Endodermal cell (in vitro differentiated cells): ENCODE measurements around the gene TBCD. TPM values are rescaled to one million over a fixed set of nuclear protein-coding genes. Genes with fewer than 3 reads are reported as not detected.
A peak's percentile ranks its signal among the peaks of the same experiment; 100 is the strongest.

ENCODE experiments used
- DNase-seq: peaks from one replicate; pipeline ENCODE4 v3.0.0-alpha.2; 2017
- H3K27ac ChIP-seq: 2 replicates; pipeline ENCODE4 v1.5.1; 2013; ENCODE audit warnings: mild to moderate bottlenecking, low read depth, low read length, moderate library complexity
- H3K27me3 ChIP-seq: 2 replicates; pipeline ENCODE4 v1.6.1; 2013; ENCODE audit warnings: mild to moderate bottlenecking, low read length, moderate library complexity; ENCODE audit not compliant: insufficient read depth, control insufficient read depth, poor library complexity, severe bottlenecking
- H3K36me3 ChIP-seq: 2 replicates; pipeline ENCODE4 v1.7.0; 2013; ENCODE audit warnings: mild to moderate bottlenecking, low read length, moderate library complexity; ENCODE audit not compliant: control insufficient read depth, insufficient read depth
- H3K4me1 ChIP-seq: one replicate; pipeline ENCODE4 v1.7.0; 2013; ENCODE audit warnings: low read length; ENCODE audit not compliant: control insufficient read depth, insufficient read depth
- H3K4me3 ChIP-seq: 2 replicates; pipeline ENCODE4 v1.5.1; 2013; ENCODE audit warnings: mild to moderate bottlenecking, low read length, moderate library complexity
- H3K9ac ChIP-seq: 2 replicates; pipeline ENCODE4 v1.6.1; 2013; ENCODE audit warnings: mild to moderate bottlenecking, low read length, moderate library complexity; ENCODE audit not compliant: poor library complexity, severe bottlenecking; ENCODE audit errors: extremely low read depth
- H3K9me3 ChIP-seq: 2 replicates; pipeline ENCODE4 v1.6.1; 2013; ENCODE audit warnings: mild to moderate bottlenecking, low read length, moderate library complexity; ENCODE audit not compliant: control insufficient read depth
- H3K27ac Mint-ChIP-seq: 2 replicates; pipeline ENCODE4 v1.8.0; 2020; ENCODE audit warnings: mixed read lengths
- H3K27me3 Mint-ChIP-seq: 2 replicates; pipeline ENCODE4 v1.8.0; 2021; ENCODE audit warnings: mild to moderate bottlenecking, mixed read lengths; ENCODE audit not compliant: insufficient read depth
- H3K36me3 Mint-ChIP-seq: 2 replicates; pipeline ENCODE4 v1.8.0; 2020; ENCODE audit warnings: low read depth, mixed read lengths
- H3K4me1 Mint-ChIP-seq: 2 replicates; pipeline ENCODE4 v1.8.0; 2020; ENCODE audit warnings: mixed read lengths
- H3K4me3 Mint-ChIP-seq: 2 replicates; pipeline ENCODE4 v1.8.0; 2020; ENCODE audit warnings: mild to moderate bottlenecking, moderate library complexity, mixed read lengths
- H3K9me3 Mint-ChIP-seq: 2 replicates; pipeline ENCODE4 v1.8.0; 2020; ENCODE audit warnings: mild to moderate bottlenecking, mixed read lengths
- CTCF ChIP-seq: fragments of 200-600 bp; sonication (generic); conservative IDR thresholded peaks from 2 replicates; pipeline ENCODE4 v1.5.0; 2021; ENCODE audit warnings: antibody characterized with exemption, mild to moderate bottlenecking
- WGBS, 2 experiments: methylation state at CpG; one replicate each; pipeline versions ENCODE4 v1.1.5 to v1.1.7; 2013; ENCODE audit warnings: missing lambda C conversion rate in 2 of 2, mixed read lengths in 1 of 2; ENCODE audit not compliant: insufficient coverage in 1 of 2, insufficient read length in 1 of 2; 5-methylcytosine and 5-hydroxymethylcytosine counted together
- total RNA-seq, 2 donors: library from RNA; stranded (reverse); fragmentation: NEBNext Ultra II Directional in 1 of 2; extraction: Animal tissue kit (Norgen Biotek cat#: 25700) in 1 of 2; gene quantifications; 2 replicates in 1 of 2; 3 replicates in 1 of 2; pipeline ENCODE4 v1.2.1, GENCODE V29; 2021

The TBCD gene
- total RNA-seq, 2 donors from 2014 or later = 107 TPM

GRCh38 chr17:82881324-82881823 is 129.5 kb downstream of the TBCD start:
- Histone ChIP-seq H3K4me1 (no peaks in the 10 kb centered on the region), H3K27ac (no peak overlapping the region), H3K4me3 (no peak overlapping the region), H3K9ac (no peak overlapping the region), H3K27me3 (no peaks in the 10 kb centered on the region), H3K36me3 (peaks cover 4% of the 10 kb centered on the region), H3K9me3 (no peaks in the 10 kb centered on the region)
- Mint-ChIP-seq H3K36me3 (peaks cover 24% of the 10 kb centered on the region), H3K4me1 (peaks cover 3% of the 10 kb centered on the region), H3K27ac (no peak overlapping the region), H3K4me3 (no peak overlapping the region), H3K9me3 (no peaks in the 10 kb centered on the region), H3K27me3 (no peaks in the 10 kb centered on the region)
- DNase-seq = no peak
- WGBS, 2 experiments = 91 to 94% methylated on average over 13 to 20 of the region's 21 CpGs
- TF ChIP-seq CTCF = no peak

GRCh38 chr17:82881900-82882714 is 130.2 kb downstream of the TBCD start:
- Histone ChIP-seq H3K27me3 (no peaks in the 10 kb centered on the region), H3K9me3 (no peaks in the 10 kb centered on the region), H3K4me3 (no peak overlapping the region), H3K27ac (no peak overlapping the region), H3K9ac (no peak overlapping the region), H3K4me1 (no peaks in the 10 kb centered on the region), H3K36me3 (peaks cover 7% of the 10 kb centered on the region)
- Mint-ChIP-seq H3K27ac (peak overlapping the region; percentile 45), H3K27me3 (no peaks in the 10 kb centered on the region), H3K9me3 (no peaks in the 10 kb centered on the region), H3K4me1 (peaks cover 3% of the 10 kb centered on the region), H3K36me3 (peaks cover 28% of the 10 kb centered on the region), H3K4me3 (no peak overlapping the region)
- 94 to 96% methylated on average over 12 to 17 of the region's 17 CpGs for WGBS, 2 experiments
- DNase-seq = no peak
- TF ChIP-seq CTCF = no peak

- Mint-ChIP-seq H3K36me3 (peaks cover 36% of the 10 kb centered on the region), H3K9me3 (no peaks in the 10 kb centered on the region)
Measured at GRCh38 chr17:82882715-82883418, 131.0 kb downstream of the TBCD start.

More at GRCh38 chr17:82882715-82883418, 131.0 kb downstream of the TBCD start:
- H3K4me3 ChIP-seq = no peak overlapping the region
- no peak overlapping the region for H3K9ac ChIP-seq
- no peak for DNase-seq
- peaks cover 9% of the 10 kb centered on the region for H3K36me3 ChIP-seq
- no peak for TF ChIP-seq CTCF
- H3K4me1 ChIP-seq = no peaks in the 10 kb centered on the region
- Mint-ChIP-seq H3K4me3 (no peak overlapping the region), H3K4me1 (peaks cover 3% of the 10 kb centered on the region), H3K27me3 (no peaks in the 10 kb centered on the region), H3K27ac (peak overlapping the region; percentile 45)
- H3K27me3 ChIP-seq = no peaks in the 10 kb centered on the region
- no peak overlapping the region for H3K27ac ChIP-seq
- H3K9me3 ChIP-seq = no peaks in the 10 kb centered on the region
- 95 to 96% methylated on average over 36 to 39 of the region's 39 CpGs for WGBS, 2 experiments
